Esophagus muscularis mucosa (tissue), 4 donors: ENCODE data around the gene PGLYRP3.

Experiments
- CTCF ChIP-seq, 3 experiments: fragments of 200-600 bp in 2 of 3; fragments of 450-650 bp in 1 of 3; sonication (generic) in 2 of 3; IDR thresholded peaks; one replicate each; pipeline ENCODE4 v1.5.1; 2017 to 2019; ENCODE audit warnings: antibody characterized with exemption in 3 of 3, mild to moderate bottlenecking in 2 of 3, moderate library complexity in 1 of 3
- EP300 ChIP-seq: sonication (generic); formaldehyde crosslinking; IDR thresholded peaks from one replicate; pipeline ENCODE4 v1.6.1; 2017; ENCODE audit warnings: antibody characterized with exemption
- POLR2A ChIP-seq: fragments of 450-650 bp; IDR thresholded peaks from one replicate; pipeline ENCODE4 v1.6.1; 2017; ENCODE audit warnings: antibody characterized with exemption, moderate library complexity, mild to moderate bottlenecking, low read depth

- TF ChIP-seq CTCF (IDR thresholded peaks at IDR 0.05) (no peak), POLR2A (no peak), EP300 (no peak)
Observed at GRCh38 chr1:153322568-153322967, 9.8 kb upstream of the PGLYRP3 start.
